PFSK-1 (cell line): ENCODE data around the gene PM20D2.

ENCODE experiments used
- FOXP2 ChIP-seq: optimal IDR thresholded peaks from 2 replicates; pipeline ENCODE3; 2011; ENCODE audit warnings: borderline replicate concordance, control low read depth, inconsistent platforms; ENCODE audit not compliant: insufficient read depth; ENCODE audit errors: extremely low read length, extremely low read depth
- POLR2AphosphoS5 ChIP-seq: IDR thresholded peaks from 2 replicates; pipeline ENCODE4 v1.6.1; 2012; ENCODE audit warnings: low read depth, mild to moderate bottlenecking, control low read depth, low read length, moderate library complexity
- SIN3A ChIP-seq: IDR thresholded peaks from 2 replicates; pipeline ENCODE4 v1.6.1; 2012; ENCODE audit warnings: mild to moderate bottlenecking, low read length, moderate library complexity, borderline replicate concordance; ENCODE audit not compliant: insufficient read depth
- TAF1 ChIP-seq: IDR thresholded peaks from 2 replicates; pipeline ENCODE4 v1.6.1; 2012; ENCODE audit warnings: low read length, control low read depth, borderline replicate concordance; ENCODE audit not compliant: insufficient read depth
- TF ChIP-seq, protein P1 (sequence below), 2 experiments: IDR thresholded peaks; 2 replicates each; pipeline versions ENCODE4 v1.6.1 to v1.8.0; 2011 to 2012; ENCODE audit warnings: low read depth in 2 of 2, low read length in 2 of 2, control low read depth in 1 of 2, inconsistent platforms in 1 of 2, mild to moderate bottlenecking in 1 of 2, moderate library complexity in 1 of 2; ENCODE audit not compliant: insufficient read depth in 1 of 2

PM20D2 gene

DNA sequence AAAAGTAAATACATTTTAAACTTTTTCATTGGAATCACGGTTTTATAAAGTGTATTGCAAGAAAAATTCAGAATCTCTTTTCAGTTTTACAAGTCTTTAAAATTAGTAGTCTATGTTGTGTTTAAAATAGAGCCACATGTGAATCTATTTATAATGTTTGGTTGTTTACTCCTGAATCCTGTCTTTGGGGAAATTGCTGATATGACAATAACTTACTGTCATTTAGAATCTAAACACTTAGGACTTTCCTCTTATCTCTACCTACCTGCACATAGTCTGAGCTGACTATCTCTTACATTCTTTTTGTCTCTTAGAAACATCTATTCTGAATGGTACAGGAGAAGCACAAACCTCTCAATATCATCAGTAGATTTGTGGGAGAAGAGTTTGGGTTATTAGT, 23.9 kb upstream of the PM20D2 start:
- TF ChIP-seq TAF1 (no peak), POLR2AphosphoS5 (no peak), SIN3A (no peak), FOXP2 (no peak)
- TF ChIP-seq, protein P1, sequence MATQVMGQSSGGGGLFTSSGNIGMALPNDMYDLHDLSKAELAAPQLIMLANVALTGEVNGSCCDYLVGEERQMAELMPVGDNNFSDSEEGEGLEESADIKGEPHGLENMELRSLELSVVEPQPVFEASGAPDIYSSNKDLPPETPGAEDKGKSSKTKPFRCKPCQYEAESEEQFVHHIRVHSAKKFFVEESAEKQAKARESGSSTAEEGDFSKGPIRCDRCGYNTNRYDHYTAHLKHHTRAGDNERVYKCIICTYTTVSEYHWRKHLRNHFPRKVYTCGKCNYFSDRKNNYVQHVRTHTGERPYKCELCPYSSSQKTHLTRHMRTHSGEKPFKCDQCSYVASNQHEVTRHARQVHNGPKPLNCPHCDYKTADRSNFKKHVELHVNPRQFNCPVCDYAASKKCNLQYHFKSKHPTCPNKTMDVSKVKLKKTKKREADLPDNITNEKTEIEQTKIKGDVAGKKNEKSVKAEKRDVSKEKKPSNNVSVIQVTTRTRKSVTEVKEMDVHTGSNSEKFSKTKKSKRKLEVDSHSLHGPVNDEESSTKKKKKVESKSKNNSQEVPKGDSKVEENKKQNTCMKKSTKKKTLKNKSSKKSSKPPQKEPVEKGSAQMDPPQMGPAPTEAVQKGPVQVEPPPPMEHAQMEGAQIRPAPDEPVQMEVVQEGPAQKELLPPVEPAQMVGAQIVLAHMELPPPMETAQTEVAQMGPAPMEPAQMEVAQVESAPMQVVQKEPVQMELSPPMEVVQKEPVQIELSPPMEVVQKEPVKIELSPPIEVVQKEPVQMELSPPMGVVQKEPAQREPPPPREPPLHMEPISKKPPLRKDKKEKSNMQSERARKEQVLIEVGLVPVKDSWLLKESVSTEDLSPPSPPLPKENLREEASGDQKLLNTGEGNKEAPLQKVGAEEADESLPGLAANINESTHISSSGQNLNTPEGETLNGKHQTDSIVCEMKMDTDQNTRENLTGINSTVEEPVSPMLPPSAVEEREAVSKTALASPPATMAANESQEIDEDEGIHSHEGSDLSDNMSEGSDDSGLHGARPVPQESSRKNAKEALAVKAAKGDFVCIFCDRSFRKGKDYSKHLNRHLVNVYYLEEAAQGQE (IDR thresholded peaks at IDR 0.05; ENCODE audit: insufficient read depth in 1 of 2, low read depth in 2 of 2, low read length in 2 of 2): no peak

GRCh38 chr6:89122625-89123024, 23.2 kb upstream of the PM20D2 start:
- no peak for TF ChIP-seq SIN3A
- no peak for TF ChIP-seq TAF1
- TF ChIP-seq, protein P1 (IDR thresholded peaks at IDR 0.05; ENCODE audit: insufficient read depth in 1 of 2, low read depth in 2 of 2, low read length in 2 of 2): no peak
- no peak for TF ChIP-seq FOXP2
- no peak for TF ChIP-seq POLR2AphosphoS5

- no peak for TF ChIP-seq FOXP2
- no peak for TF ChIP-seq POLR2AphosphoS5
- no peak for TF ChIP-seq SIN3A
- TF ChIP-seq, protein P1 (IDR thresholded peaks at IDR 0.05; ENCODE audit: insufficient read depth in 1 of 2, low read depth in 2 of 2, low read length in 2 of 2): no peak
- no peak for TF ChIP-seq TAF1
Measured at GRCh38 chr6:89131599-89131998, 14.3 kb upstream of the PM20D2 start.

DNA sequence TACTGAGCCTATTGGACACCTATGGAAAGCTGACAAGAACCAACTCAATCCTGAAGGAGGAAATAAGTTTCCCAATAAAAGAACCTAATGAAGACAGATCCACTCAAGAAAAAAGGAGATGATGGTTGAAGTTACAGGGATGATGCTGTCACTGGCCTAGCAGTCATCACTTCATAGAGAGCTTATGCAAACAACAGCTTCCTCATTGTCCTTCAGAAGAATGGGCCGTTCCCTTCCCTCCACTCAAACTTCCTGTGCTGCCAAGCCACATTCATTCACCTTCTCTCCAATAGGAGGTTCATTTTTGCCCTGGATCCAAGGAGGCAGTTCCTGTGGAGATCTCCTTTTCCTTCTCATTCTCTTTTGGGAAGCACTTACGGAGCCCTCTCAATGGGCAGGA, 13.8 kb upstream of the PM20D2 start:
- TF ChIP-seq POLR2AphosphoS5 (no peak), TAF1 (no peak), SIN3A (no peak), FOXP2 (no peak)
- TF ChIP-seq, protein P1 (IDR thresholded peaks at IDR 0.05; ENCODE audit: insufficient read depth in 1 of 2, low read depth in 2 of 2, low read length in 2 of 2): no peak

DNA sequence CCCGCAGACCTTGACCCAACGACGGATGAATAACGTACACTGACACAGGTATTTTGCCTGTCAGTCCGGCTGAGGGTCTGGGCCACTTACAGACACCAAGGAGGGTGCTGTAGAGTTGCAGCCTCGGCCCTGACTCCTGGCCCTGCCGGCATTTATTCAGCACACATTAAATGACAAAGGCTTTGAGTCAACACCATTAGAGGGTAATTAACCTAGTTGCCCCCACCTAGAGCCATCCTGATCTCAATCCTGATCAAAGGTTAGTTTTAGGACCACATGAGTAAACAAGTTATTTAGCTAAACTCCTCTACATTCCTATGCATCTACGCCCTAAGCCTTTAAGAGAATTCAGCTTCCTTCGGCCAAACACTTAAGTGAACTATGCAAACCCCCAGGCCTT, 11.9 kb upstream of the PM20D2 start:
- TF ChIP-seq POLR2AphosphoS5 (no peak), SIN3A (no peak), FOXP2 (no peak), TAF1 (no peak)
- TF ChIP-seq, protein P1 (IDR thresholded peaks at IDR 0.05; ENCODE audit: insufficient read depth in 1 of 2, low read depth in 2 of 2, low read length in 2 of 2): no peak
